ENCODE data around the gene OPHN1.
"Not testable (repeated sequence)": the region's sequence is repeated elsewhere in the genome, so short reads cannot be mapped to it uniquely, and the experiment has no call there.

Gene OPHN1

DNA sequence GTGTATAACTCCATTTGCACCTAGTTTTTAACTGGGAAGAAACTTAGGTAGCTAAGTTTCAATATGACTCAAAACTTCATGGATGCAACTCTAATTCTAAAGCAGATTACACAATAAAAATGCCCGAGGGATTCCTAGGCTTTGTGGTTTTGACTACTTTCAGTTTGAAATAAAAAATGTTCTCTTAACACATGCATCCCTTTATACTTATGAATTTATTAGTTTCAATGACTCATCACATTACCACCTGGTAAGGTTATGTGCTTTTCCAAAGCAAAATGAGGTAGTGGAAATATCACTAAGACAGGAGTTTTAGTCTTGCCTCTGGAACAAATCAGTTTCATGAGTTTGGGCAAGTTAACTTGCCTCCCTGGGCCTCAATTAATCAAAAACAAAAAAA lies 125.5 kb downstream of the OPHN1 start:
- H3K4me3 ChIP-seq (ENCODE audit: low read length) = no peak overlapping the region
- no peaks in the 10 kb centered on the region for H3K9me3 ChIP-seq (ENCODE audit: control insufficient read depth, insufficient read depth, low read length)
- no peak overlapping the region for H3K27ac ChIP-seq (ENCODE audit: low read length)
- WGBS (ENCODE audit: insufficient coverage, insufficient read length) = no CpG with 5 or more reads among the region's 1 CpG
- no peak for DNase-seq (ENCODE audit: low read depth, low spot score)
- no peaks in the 10 kb centered on the region for H3K36me3 ChIP-seq (ENCODE audit: control insufficient read depth, insufficient read depth, low read length)
- H3K4me1 ChIP-seq (ENCODE audit: control insufficient read depth, insufficient read depth, low read length) = no peaks in the 10 kb centered on the region
- no peaks in the 10 kb centered on the region for H3K27me3 ChIP-seq (ENCODE audit: control insufficient read depth, insufficient read depth, low read length)

DNA sequence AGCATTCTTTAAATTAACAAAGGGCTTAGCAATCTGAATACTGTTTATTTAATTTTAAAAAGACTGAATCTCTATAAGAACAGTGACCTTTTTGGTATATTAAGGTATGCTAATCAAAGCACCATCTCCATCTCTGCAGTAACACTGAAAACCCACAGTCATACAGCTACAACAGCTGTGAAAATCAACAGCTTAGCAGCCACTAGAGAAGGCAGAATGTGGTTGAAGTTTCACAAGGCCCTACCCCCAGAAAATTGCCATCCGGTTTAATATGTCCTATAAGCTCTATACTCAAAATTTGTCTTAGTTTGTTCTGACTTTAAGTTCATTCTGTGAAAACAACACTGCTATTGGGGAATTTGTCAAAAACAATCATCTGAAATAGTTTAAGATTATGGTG lies 128.7 kb downstream of the OPHN1 start:
- Histone ChIP-seq H3K27ac (ENCODE audit: low read length) (no peak overlapping the region), H3K4me1 (ENCODE audit: control insufficient read depth, insufficient read depth, low read length) (no peaks in the 10 kb centered on the region), H3K9me3 (ENCODE audit: control insufficient read depth, insufficient read depth, low read length) (no peaks in the 10 kb centered on the region), H3K4me3 (ENCODE audit: low read length) (no peak overlapping the region), H3K27me3 (ENCODE audit: control insufficient read depth, insufficient read depth, low read length) (no peaks in the 10 kb centered on the region), H3K36me3 (ENCODE audit: control insufficient read depth, insufficient read depth, low read length) (no peaks in the 10 kb centered on the region)
- DNase-seq (ENCODE audit: low read depth, low spot score) = no peak
- WGBS (ENCODE audit: insufficient coverage, insufficient read length) = no CpG with 5 or more reads among the region's 1 CpG

DNA sequence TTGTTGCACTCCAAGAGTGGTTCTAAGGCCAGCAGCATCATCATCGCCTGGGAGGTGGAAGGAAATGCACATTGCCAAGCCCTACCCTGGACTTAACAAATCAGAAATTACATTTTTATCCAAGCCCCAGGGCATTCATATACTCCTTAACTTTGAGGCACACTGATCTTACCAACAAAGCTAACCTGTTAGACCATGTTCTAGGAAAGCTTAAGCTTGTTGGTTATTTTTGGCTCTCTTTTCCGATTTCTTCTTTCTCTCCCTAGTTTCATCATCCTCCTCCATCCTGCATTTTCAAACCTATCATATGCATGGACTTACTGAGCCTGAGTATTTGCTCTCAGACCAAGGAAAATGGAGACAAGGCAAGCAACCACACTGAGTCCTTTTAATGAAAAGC lies 133.4 kb downstream of the OPHN1 start:
- Histone ChIP-seq H3K27me3 (ENCODE audit: control insufficient read depth, insufficient read depth, low read length) (no peaks in the 10 kb centered on the region), H3K36me3 (ENCODE audit: control insufficient read depth, insufficient read depth, low read length) (no peaks in the 10 kb centered on the region)

DNA sequence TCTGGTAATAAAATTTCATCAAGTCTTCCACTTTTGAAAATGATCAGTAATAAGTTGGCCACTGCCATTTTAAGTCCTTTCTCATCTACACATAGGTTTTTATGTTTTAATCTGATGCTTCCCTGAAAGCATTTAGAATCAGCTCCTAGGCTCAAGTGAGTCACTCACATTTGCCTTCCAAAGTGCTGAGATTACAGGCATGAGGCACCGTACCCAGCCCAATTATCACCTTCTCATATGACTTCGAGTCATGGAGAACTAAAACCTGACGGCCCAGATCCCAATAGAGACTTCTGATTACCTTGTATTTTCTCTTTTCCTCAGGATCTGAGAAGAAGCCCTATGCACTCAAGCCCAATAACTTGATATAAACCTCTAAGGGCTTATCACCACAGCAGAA lies 140.8 kb downstream of the OPHN1 start:
- DNase-seq (ENCODE audit: low read depth, low spot score) = no peak
- Histone ChIP-seq H3K9me3 (ENCODE audit: control insufficient read depth, insufficient read depth, low read length) (no peaks in the 10 kb centered on the region), H3K27me3 (ENCODE audit: control insufficient read depth, insufficient read depth, low read length) (no peaks in the 10 kb centered on the region), H3K4me3 (ENCODE audit: low read length) (no peak overlapping the region), H3K27ac (ENCODE audit: low read length) (no peak overlapping the region), H3K4me1 (ENCODE audit: control insufficient read depth, insufficient read depth, low read length) (no peaks in the 10 kb centered on the region), H3K36me3 (ENCODE audit: control insufficient read depth, insufficient read depth, low read length) (no peaks in the 10 kb centered on the region)
- WGBS (ENCODE audit: insufficient coverage, insufficient read length) = no CpG with 5 or more reads among the region's 3 CpGs

More for the DNA sequence above, 133.4 kb downstream of the OPHN1 start:
- WGBS (ENCODE audit: insufficient coverage, insufficient read length) = no CpG with 5 or more reads among the region's 2 CpGs
- Histone ChIP-seq H3K9me3 (ENCODE audit: control insufficient read depth, insufficient read depth, low read length) (no peaks in the 10 kb centered on the region), H3K4me1 (ENCODE audit: control insufficient read depth, insufficient read depth, low read length) (no peaks in the 10 kb centered on the region), H3K27ac (ENCODE audit: low read length) (no peak overlapping the region), H3K4me3 (ENCODE audit: low read length) (no peak overlapping the region)
- DNase-seq (ENCODE audit: low read depth, low spot score) = no peak

DNA sequence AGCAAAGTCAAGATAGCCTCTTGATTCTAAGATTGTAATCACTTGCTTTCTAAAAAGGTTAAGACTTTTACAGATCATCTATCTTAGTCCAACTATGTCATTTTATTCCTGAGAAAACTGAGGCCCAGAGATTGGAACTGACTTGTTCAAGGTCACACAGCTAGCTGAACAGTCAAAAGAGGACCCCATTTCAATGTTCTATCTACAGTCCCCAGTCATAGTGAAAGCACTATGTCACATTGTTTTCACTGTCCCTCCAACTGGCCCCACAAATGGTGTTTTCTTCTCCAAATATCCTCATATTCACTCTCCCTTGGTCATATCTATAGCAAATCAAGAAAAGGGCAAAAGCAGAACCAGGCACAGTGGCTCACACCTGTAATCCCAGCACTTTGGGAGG lies 145.2 kb downstream of the OPHN1 start:
- no peaks in the 10 kb centered on the region for H3K9me3 ChIP-seq (ENCODE audit: control insufficient read depth, insufficient read depth, low read length)
- no peak overlapping the region for H3K27ac ChIP-seq (ENCODE audit: low read length)
- H3K36me3 ChIP-seq (ENCODE audit: control insufficient read depth, insufficient read depth, low read length) = no peaks in the 10 kb centered on the region
- no peak overlapping the region for H3K4me3 ChIP-seq (ENCODE audit: low read length)
- no peak for DNase-seq (ENCODE audit: low read depth, low spot score)
- H3K4me1 ChIP-seq (ENCODE audit: control insufficient read depth, insufficient read depth, low read length) = no peaks in the 10 kb centered on the region
- H3K27me3 ChIP-seq (ENCODE audit: control insufficient read depth, insufficient read depth, low read length) = no peaks in the 10 kb centered on the region

DNA sequence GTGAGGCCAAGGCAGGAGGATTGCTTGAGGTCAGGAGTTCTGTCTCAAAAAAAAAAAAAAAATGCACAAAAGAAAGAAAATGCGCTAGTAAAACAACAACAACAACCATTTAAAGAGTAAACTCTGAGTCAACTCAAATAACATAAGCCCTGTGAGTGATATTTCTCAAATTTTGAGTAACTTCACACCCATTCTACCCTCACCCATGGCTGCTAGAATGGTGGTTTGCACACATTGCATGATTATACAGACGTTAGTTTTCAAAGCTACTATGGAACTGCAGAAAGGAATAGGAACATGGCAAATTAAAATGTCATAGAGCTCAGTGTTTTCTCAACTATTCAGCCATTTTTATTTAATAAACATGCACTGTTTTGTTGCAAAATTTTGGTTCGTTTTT lies 145.9 kb downstream of the OPHN1 start:
- Histone ChIP-seq H3K36me3 (ENCODE audit: control insufficient read depth, insufficient read depth, low read length) (no peaks in the 10 kb centered on the region), H3K4me3 (ENCODE audit: low read length) (no peak overlapping the region), H3K27ac (ENCODE audit: low read length) (no peak overlapping the region), H3K9me3 (ENCODE audit: control insufficient read depth, insufficient read depth, low read length) (no peaks in the 10 kb centered on the region), H3K4me1 (ENCODE audit: control insufficient read depth, insufficient read depth, low read length) (no peaks in the 10 kb centered on the region), H3K27me3 (ENCODE audit: control insufficient read depth, insufficient read depth, low read length) (no peaks in the 10 kb centered on the region)
- no CpG with 5 or more reads among the region's 3 CpGs for WGBS (ENCODE audit: insufficient coverage, insufficient read length)
- no peak for DNase-seq (ENCODE audit: low read depth, low spot score)

DNA sequence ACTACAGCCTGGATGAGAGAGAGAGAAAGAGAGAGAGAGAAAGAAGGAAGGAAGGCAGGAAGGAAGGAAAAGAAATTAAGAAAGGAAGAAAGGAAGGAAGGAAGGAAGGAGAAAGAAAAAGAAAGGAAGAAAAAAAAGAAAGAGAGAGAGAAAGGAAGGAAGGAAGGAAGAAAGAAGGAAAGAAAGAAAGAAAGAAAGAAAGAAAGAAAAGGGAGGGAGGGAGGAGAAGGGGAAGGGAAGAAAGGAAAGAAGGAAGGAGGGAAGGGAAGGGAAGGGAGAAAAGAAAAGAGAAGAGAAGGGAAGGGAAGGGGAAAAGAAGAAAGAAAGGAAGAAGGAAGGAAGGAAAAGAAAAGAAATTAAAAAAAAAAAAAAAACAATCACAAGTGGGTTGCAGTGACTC lies 146.3 kb downstream of the OPHN1 start:
- DNase-seq (ENCODE audit: low read depth, low spot score) = no peak
- H3K27ac ChIP-seq (ENCODE audit: low read length) = no peak overlapping the region
- H3K4me1 ChIP-seq (ENCODE audit: control insufficient read depth, insufficient read depth, low read length) = no peaks in the 10 kb centered on the region
- H3K9me3 ChIP-seq (ENCODE audit: control insufficient read depth, insufficient read depth, low read length) = no peaks in the 10 kb centered on the region
- H3K36me3 ChIP-seq (ENCODE audit: control insufficient read depth, insufficient read depth, low read length) = no peaks in the 10 kb centered on the region
- no peak overlapping the region for H3K4me3 ChIP-seq (ENCODE audit: low read length)
- no peaks in the 10 kb centered on the region for H3K27me3 ChIP-seq (ENCODE audit: control insufficient read depth, insufficient read depth, low read length)

DNA sequence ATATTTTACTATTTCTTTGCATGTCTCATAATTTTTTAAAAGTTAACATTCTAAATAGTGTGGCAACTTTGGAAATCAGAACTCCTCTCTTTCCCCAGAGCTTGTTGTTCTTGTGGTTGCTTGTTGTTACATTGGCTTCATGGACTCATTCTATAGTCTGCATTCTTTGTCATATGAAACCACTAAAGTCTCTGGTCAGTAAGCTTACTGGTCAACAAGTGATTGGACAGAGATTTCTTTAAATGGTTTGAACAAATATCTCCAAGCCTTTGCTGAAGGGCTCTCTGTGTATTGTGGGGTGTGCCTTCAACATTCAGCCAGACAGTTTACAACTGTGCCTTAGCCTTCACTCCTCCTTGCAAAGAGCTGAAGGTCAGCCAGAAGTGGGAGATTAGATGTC lies 147.2 kb downstream of the OPHN1 start:
- no peaks in the 10 kb centered on the region for H3K36me3 ChIP-seq (ENCODE audit: control insufficient read depth, insufficient read depth, low read length)
- no peak for DNase-seq (ENCODE audit: low read depth, low spot score)
- no peaks in the 10 kb centered on the region for H3K27me3 ChIP-seq (ENCODE audit: control insufficient read depth, insufficient read depth, low read length)
- no peaks in the 10 kb centered on the region for H3K4me1 ChIP-seq (ENCODE audit: control insufficient read depth, insufficient read depth, low read length)
- no peak overlapping the region for H3K27ac ChIP-seq (ENCODE audit: low read length)
- no peaks in the 10 kb centered on the region for H3K9me3 ChIP-seq (ENCODE audit: control insufficient read depth, insufficient read depth, low read length)
- no peak overlapping the region for H3K4me3 ChIP-seq (ENCODE audit: low read length)

DNA sequence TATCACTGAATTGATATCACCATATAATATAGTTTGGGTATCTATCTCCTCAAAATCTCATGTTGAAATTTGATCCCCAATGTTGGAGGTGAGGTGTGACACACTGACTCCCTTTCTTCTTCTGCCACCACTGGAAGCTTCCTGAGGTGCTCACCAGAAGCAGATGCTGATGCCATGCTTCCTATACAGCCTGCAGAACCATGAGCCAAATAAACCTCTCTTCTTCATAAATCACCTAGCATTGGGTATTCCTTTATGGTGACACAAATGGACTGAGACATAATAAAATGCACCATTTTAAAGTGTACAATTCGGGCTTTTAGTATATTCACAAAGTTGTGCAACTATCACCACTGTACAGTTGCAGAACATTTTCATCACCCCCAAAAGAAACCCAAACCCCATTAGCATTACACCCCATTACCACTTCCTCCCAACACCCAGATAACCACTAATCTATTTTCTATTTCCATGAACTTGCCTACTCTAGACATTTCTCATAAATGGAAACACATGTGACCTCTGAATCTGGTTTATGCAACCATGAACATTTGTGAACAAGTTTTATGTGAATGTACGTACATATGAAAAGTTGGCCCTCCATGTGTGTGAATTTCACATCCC lies 148.9 kb downstream of the OPHN1 start:
- no CpG with 5 or more reads among the region's 2 CpGs for WGBS (ENCODE audit: insufficient coverage, insufficient read length)
- Histone ChIP-seq H3K4me3 (ENCODE audit: low read length) (no peak overlapping the region), H3K4me1 (ENCODE audit: control insufficient read depth, insufficient read depth, low read length) (no peaks in the 10 kb centered on the region), H3K9me3 (ENCODE audit: control insufficient read depth, insufficient read depth, low read length) (no peaks in the 10 kb centered on the region), H3K27ac (ENCODE audit: low read length) (no peak overlapping the region), H3K27me3 (ENCODE audit: control insufficient read depth, insufficient read depth, low read length) (no peaks in the 10 kb centered on the region), H3K36me3 (ENCODE audit: control insufficient read depth, insufficient read depth, low read length) (no peaks in the 10 kb centered on the region)
- no peak for DNase-seq (ENCODE audit: low read depth, low spot score)

DNA sequence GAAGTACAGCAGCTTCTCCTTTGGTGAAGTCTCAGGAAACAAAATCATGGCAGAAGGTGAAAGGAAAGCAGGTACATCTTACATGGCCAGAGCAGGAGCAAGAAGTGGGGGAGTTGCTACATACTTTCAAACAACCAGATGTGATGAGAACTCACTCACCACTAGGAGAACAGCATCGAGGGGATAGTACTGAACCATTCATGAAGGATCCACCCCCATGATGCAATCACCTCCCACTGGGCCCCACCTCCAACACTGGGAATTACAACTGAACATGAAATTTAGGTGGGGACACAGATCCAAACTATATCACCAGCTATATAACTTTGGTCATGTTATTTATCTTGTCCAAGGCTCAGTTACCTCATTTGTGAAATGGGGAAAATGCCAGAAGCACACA lies 159.4 kb downstream of the OPHN1 start:
- peak; percentile 9 for DNase-seq (ENCODE audit: low read depth, low spot score)
- Histone ChIP-seq H3K4me1 (ENCODE audit: control insufficient read depth, insufficient read depth, low read length) (no peaks in the 10 kb centered on the region), H3K27ac (ENCODE audit: low read length) (no peak overlapping the region), H3K4me3 (ENCODE audit: low read length) (no peak overlapping the region), H3K27me3 (ENCODE audit: control insufficient read depth, insufficient read depth, low read length) (no peaks in the 10 kb centered on the region), H3K36me3 (ENCODE audit: control insufficient read depth, insufficient read depth, low read length) (no peaks in the 10 kb centered on the region), H3K9me3 (ENCODE audit: control insufficient read depth, insufficient read depth, low read length) (no peaks in the 10 kb centered on the region)
- no CpG with 5 or more reads among the region's 1 CpG for WGBS (ENCODE audit: insufficient coverage, insufficient read length)

DNA sequence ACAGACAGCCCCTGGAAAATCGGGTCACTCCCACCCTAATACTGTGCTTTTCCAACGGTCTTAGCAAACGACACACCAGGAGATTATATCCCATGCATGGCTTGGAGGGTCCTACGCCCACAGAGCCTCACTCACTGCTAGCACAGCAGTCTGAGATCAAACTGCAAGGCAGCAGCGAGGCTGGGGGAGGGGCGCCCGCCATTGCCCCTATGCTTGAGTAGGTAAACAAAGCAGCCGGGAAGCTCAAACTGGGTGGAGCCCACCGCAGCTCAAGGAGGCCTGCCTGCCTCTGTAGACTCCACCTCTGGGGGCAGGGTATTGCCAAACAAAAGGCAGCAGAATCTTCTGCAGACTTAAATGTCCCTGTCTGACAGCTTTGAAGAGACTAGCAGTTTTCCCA lies 168.5 kb downstream of the OPHN1 start:
- H3K36me3 ChIP-seq (ENCODE audit: control insufficient read depth, insufficient read depth, low read length); H3K9me3 ChIP-seq (ENCODE audit: control insufficient read depth, insufficient read depth, low read length); H3K27ac ChIP-seq (ENCODE audit: low read length); H3K4me3 ChIP-seq (ENCODE audit: low read length); DNase-seq (ENCODE audit: low read depth, low spot score); H3K4me1 ChIP-seq (ENCODE audit: control insufficient read depth, insufficient read depth, low read length); H3K27me3 ChIP-seq (ENCODE audit: control insufficient read depth, insufficient read depth, low read length): not testable (repeated sequence)
- no CpG with 5 or more reads among the region's 9 CpGs for WGBS (ENCODE audit: insufficient coverage, insufficient read length)

Measured in iPS DF 6.9 (cell line).